Right cardiac atrium (tissue), 5 donors: ENCODE measurements around the gene HDAC8. TPM values are rescaled to one million over a fixed set of nuclear protein-coding genes. Genes with fewer than 3 reads are reported as not detected.

Experiments used
- ATAC-seq, 2 donors: fragments of 200-7000 bp; cut with Tn5 transposase; one replicate each; pipeline versions ENCODE4 v1.8.0 to v1.9.1; 2020; ENCODE audit warnings: moderate library complexity in 2 of 2, mild to moderate bottlenecking in 1 of 2
- DNase-seq, 3 donors: peaks; one replicate each; pipeline ENCODE4 v3.0.0-alpha.2; 2020
- H3K27ac ChIP-seq: one replicate; pipeline ENCODE4 v1.5.1; 2013; ENCODE audit warnings: mild to moderate bottlenecking, low read length, control low read depth, moderate library complexity
- H3K27me3 ChIP-seq: one replicate; pipeline ENCODE4 v1.6.1; 2013; ENCODE audit not compliant: control insufficient read depth, insufficient read depth
- H3K4me1 ChIP-seq: one replicate; pipeline ENCODE4 v1.6.1; 2013; ENCODE audit warnings: low read length; ENCODE audit not compliant: control insufficient read depth, insufficient read depth
- H3K4me3 ChIP-seq: one replicate; pipeline ENCODE4 v1.5.1; 2013; ENCODE audit warnings: low read length, control low read depth
- H3K9me3 ChIP-seq: one replicate; pipeline ENCODE4 v1.6.1; 2013; ENCODE audit warnings: low read length; ENCODE audit not compliant: control insufficient read depth
- WGBS: extraction: QIAGEN DNeasy Blood & Tissue Kit; methylation state at CpG from one replicate; pipeline ENCODE4 v1.1.7; 2013; 5-methylcytosine and 5-hydroxymethylcytosine counted together
- intact Hi-C, 4 donors: fragments of 100-400 bp; cut with DNase I; formaldehyde crosslinking; loops; one replicate each; pipeline versions ENCODE4 v1.11.0 to v1.14.0; 2022 to 2023
- polyA plus RNA-seq: library from polyadenylated mRNA; stranded (reverse); fragments of 200-250 nt; gene quantifications from one replicate; pipeline ENCODE4 v1.2.3, GENCODE V29; 2013
- total RNA-seq, 4 donors: library from RNA; stranded (reverse); fragmentation: NEBNext Ultra II Directional; extraction: Animal tissue kit (Norgen Biotek cat#: 25700); gene quantifications; one replicate each; pipeline ENCODE4 v1.2.1, GENCODE V29; 2021
- donor health status: healthy with polysubstance abuse.
- donor health status: DM: no; HTN: yes; CAD: no.
- donor health status: DM: no; HTN: no; CAD: no.
- donor health status: DM: no; HTN: yes; CAD: no; lungs with severe emphysema.
- donor health status: DM: yes; HTN: yes; CAD: no.

Gene HDAC8
- total and polyA plus RNA-seq, 5 donors, result 15.5 to 21.1 (median 19.3) TPM

GRCh38 chrX:72477781-72478181 lies 94.9 kb downstream of the HDAC8 start:
- no peaks in the 10 kb centered on the region for H3K4me1 ChIP-seq
- no peak overlapping the region for H3K27ac ChIP-seq
- DNase-seq, result no peak
- WGBS, result 73% methylated on average over 4 of the region's 4 CpGs
- intact Hi-C loops, result no loop called here
- ATAC-seq, result no peak
- H3K27me3 ChIP-seq, result no peaks in the 10 kb centered on the region
- no peaks in the 10 kb centered on the region for H3K9me3 ChIP-seq
- no peak overlapping the region for H3K4me3 ChIP-seq

- Histone ChIP-seq H3K27ac (no peak overlapping the region), H3K4me3 (no peak overlapping the region), H3K9me3 (no peaks in the 10 kb centered on the region), H3K27me3 (no peaks in the 10 kb centered on the region), H3K4me1 (no peaks in the 10 kb centered on the region)
- ATAC-seq, result no peak
- 94% methylated on average over 2 of the region's 2 CpGs for WGBS
- DNase-seq, result no peak
- intact Hi-C loops, result no loop called here
Observed at GRCh38 chrX:72477376-72477775, 95.3 kb downstream of the HDAC8 start.

- Histone ChIP-seq H3K27ac (no peak overlapping the region), H3K27me3 (no peaks in the 10 kb centered on the region), H3K4me1 (no peaks in the 10 kb centered on the region), H3K4me3 (no peak overlapping the region), H3K9me3 (no peaks in the 10 kb centered on the region)
- ATAC-seq (no peak), DNase-seq (no peak)
- 90% methylated on average over 6 of the region's 6 CpGs for WGBS
- intact Hi-C loops, result no loop called here
Observed at GRCh38 chrX:72475952-72476668, 96.5 kb downstream of the HDAC8 start.

GRCh38 chrX:72475338-72475737 lies 97.3 kb downstream of the HDAC8 start:
- intact Hi-C loops, result no loop called here
- Histone ChIP-seq H3K4me1 (no peaks in the 10 kb centered on the region), H3K27me3 (no peaks in the 10 kb centered on the region), H3K27ac (no peak overlapping the region), H3K9me3 (no peaks in the 10 kb centered on the region), H3K4me3 (no peak overlapping the region)
- WGBS, result 97% methylated on average over 1 of the region's 1 CpG
- ATAC-seq, result no peak
- DNase-seq, result no peak

- Histone ChIP-seq H3K9me3 (no peaks in the 10 kb centered on the region), H3K4me3 (no peak overlapping the region), H3K4me1 (peaks cover 2% of the 10 kb centered on the region), H3K27ac (no peak overlapping the region), H3K27me3 (no peaks in the 10 kb centered on the region)
- DNase-seq, result no peak
- intact Hi-C loops, result no loop called here
- ATAC-seq, result no peak
- 96% methylated on average over 3 of the region's 3 CpGs for WGBS
Observed at GRCh38 chrX:72470532-72471223, 102.0 kb downstream of the HDAC8 start.

- no peaks in the 10 kb centered on the region for H3K27me3 ChIP-seq
- peaks cover 2% of the 10 kb centered on the region for H3K4me1 ChIP-seq
- no peak overlapping the region for H3K4me3 ChIP-seq
- WGBS, result 96% methylated on average over 1 of the region's 1 CpG
- DNase-seq (no peak), ATAC-seq (no peak)
- no peaks in the 10 kb centered on the region for H3K9me3 ChIP-seq
- intact Hi-C loops, result no loop called here
- H3K27ac ChIP-seq, result no peak overlapping the region
Observed at GRCh38 chrX:72470117-72470516, 102.5 kb downstream of the HDAC8 start.

GRCh38 chrX:72468607-72469006 lies 104.0 kb downstream of the HDAC8 start:
- H3K27ac ChIP-seq, result no peak overlapping the region
- 89% methylated on average over 2 of the region's 2 CpGs for WGBS
- intact Hi-C loops, result no loop called here

GRCh38 chrX:72467135-72467534 lies 105.5 kb downstream of the HDAC8 start:
- intact Hi-C loops, result no loop called here
- ATAC-seq, result no peak
- Histone ChIP-seq H3K27me3 (no peaks in the 10 kb centered on the region), H3K4me3 (no peak overlapping the region), H3K4me1 (peaks cover 2% of the 10 kb centered on the region), H3K27ac (no peak overlapping the region), H3K9me3 (no peaks in the 10 kb centered on the region)
- no peak for DNase-seq
- WGBS, result 89% methylated on average over 4 of the region's 4 CpGs

More at GRCh38 chrX:72468607-72469006, 104.0 kb downstream of the HDAC8 start:
- peaks cover 2% of the 10 kb centered on the region for H3K4me1 ChIP-seq
- H3K27me3 ChIP-seq, result no peaks in the 10 kb centered on the region
- ATAC-seq (no peak), DNase-seq (no peak)
- H3K9me3 ChIP-seq, result no peaks in the 10 kb centered on the region
- no peak overlapping the region for H3K4me3 ChIP-seq

- DNase-seq, result no peak
- 47% methylated on average over 3 of the region's 3 CpGs for WGBS
- peaks cover 2% of the 10 kb centered on the region for H3K4me1 ChIP-seq
- intact Hi-C loops, result no loop called here
- H3K27me3 ChIP-seq, result no peaks in the 10 kb centered on the region
- ATAC-seq, result no peak
- no peak overlapping the region for H3K4me3 ChIP-seq
- H3K9me3 ChIP-seq, result no peaks in the 10 kb centered on the region
- H3K27ac ChIP-seq, result no peak overlapping the region
Observed at GRCh38 chrX:72466493-72466892, 106.2 kb downstream of the HDAC8 start.

- Histone ChIP-seq H3K27ac (no peak overlapping the region), H3K4me3 (no peak overlapping the region), H3K27me3 (no peaks in the 10 kb centered on the region), H3K4me1 (peaks cover 2% of the 10 kb centered on the region), H3K9me3 (no peaks in the 10 kb centered on the region)
- DNase-seq, result no peak
- intact Hi-C loops, result no loop called here
- ATAC-seq, result no peak
- WGBS, result 81% methylated on average over 2 of the region's 2 CpGs
Observed at GRCh38 chrX:72465889-72466288, 106.8 kb downstream of the HDAC8 start.

GRCh38 chrX:72461766-72462165 lies 110.9 kb downstream of the HDAC8 start:
- Histone ChIP-seq H3K27ac (no peak overlapping the region), H3K27me3 (no peaks in the 10 kb centered on the region), H3K9me3 (no peaks in the 10 kb centered on the region), H3K4me3 (no peak overlapping the region), H3K4me1 (peaks cover 2% of the 10 kb centered on the region)
- no peak for DNase-seq
- 39% methylated on average over 5 of the region's 5 CpGs for WGBS
- intact Hi-C loops, result no loop called here
- peak in 1 of 2 donors; percentile 56 for ATAC-seq
